Measurements from ENCODE around the gene TAC4. TPM values are rescaled to one million over a fixed set of nuclear protein-coding genes. Genes with fewer than 3 reads are reported as not detected.
A peak's percentile ranks its signal among the peaks of the same experiment; 100 is the strongest.

The TAC4 gene
- total RNA-seq, 1 donor from 2014 or later, result not detected

DNA sequence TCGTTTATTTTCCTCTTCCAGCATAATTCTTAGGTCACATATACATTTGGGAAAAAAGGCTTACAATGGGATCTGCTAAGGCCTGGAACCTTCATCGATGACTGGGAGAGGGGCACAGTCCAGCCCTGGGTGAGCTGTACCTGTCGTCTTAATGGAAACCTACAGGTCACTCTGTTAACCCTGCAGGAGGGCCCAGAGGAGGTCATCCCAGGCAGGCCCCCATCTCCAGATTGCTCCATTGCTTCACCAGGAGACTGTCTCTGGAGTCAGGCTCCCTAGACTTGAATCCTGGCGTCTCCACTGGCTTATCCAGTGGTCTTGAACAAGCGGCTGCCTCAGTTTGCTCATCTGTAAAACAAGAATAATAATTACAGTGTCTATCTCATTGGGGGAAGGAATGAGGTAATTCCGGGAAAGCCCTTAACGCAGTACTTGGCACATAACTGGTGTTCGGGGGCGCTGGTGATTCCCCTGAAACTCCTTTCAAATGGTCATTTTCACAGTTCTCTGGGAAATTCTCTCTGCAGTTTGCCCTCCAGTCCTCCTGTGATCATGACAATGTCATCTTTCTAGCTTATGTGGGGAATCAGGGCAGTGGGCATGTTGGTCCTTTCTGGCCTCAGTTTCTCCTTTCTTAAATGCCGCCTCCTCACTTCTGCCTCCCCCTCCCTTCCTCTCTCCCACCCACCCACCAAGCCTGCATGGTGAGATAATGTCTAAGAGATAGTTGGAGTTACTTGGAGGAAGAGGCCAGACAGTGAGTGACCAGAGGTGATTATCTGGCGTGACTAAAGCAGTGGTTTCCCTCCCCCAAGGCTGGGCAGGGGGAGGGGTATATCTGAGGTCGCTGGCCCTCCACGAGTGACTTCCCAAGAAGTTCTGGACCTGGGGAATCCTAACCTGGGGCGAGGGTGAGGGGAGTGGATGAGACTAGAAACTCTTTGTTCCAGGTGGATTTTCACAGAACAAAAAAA lies 31.3 kb upstream of the TAC4 start:
- Histone ChIP-seq H3K4me1 (ENCODE audit: insufficient read depth, low read length) (no peaks in the 10 kb centered on the region), H3K36me3 (ENCODE audit: insufficient read depth, low read length) (no peaks in the 10 kb centered on the region), H3K9me3 (ENCODE audit: insufficient read depth, low read depth, low read length) (no peaks in the 10 kb centered on the region), H2AFZ (ENCODE audit: low read depth, low read length) (no peak overlapping the region), H3K79me2 (ENCODE audit: insufficient read depth, low read length) (no peaks in the 10 kb centered on the region), H3K4me2 (ENCODE audit: low read length) (no peak overlapping the region), H3K27me3 (ENCODE audit: insufficient read depth, low read length) (peaks cover 46% of the 10 kb centered on the region), H4K20me1 (ENCODE audit: insufficient read depth, low read length) (no peaks in the 10 kb centered on the region), H3K27ac (ENCODE audit: low read depth, low read length) (no peak overlapping the region), H3K4me3 (ENCODE audit: insufficient read depth, low read depth, low read length) (no peak overlapping the region), H3K9ac (ENCODE audit: low read length) (no peak overlapping the region)
- FAIRE-seq (no peak), DNase-seq (ENCODE audit: low read depth) (no peak)
- H3K36me3 Mint-ChIP-seq (ENCODE audit: low read depth, unreplicated experiment), result no peaks in the 10 kb centered on the region
- TF ChIP-seq, protein P1, sequence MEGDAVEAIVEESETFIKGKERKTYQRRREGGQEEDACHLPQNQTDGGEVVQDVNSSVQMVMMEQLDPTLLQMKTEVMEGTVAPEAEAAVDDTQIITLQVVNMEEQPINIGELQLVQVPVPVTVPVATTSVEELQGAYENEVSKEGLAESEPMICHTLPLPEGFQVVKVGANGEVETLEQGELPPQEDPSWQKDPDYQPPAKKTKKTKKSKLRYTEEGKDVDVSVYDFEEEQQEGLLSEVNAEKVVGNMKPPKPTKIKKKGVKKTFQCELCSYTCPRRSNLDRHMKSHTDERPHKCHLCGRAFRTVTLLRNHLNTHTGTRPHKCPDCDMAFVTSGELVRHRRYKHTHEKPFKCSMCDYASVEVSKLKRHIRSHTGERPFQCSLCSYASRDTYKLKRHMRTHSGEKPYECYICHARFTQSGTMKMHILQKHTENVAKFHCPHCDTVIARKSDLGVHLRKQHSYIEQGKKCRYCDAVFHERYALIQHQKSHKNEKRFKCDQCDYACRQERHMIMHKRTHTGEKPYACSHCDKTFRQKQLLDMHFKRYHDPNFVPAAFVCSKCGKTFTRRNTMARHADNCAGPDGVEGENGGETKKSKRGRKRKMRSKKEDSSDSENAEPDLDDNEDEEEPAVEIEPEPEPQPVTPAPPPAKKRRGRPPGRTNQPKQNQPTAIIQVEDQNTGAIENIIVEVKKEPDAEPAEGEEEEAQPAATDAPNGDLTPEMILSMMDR (IDR thresholded peaks at IDR 0.05; ENCODE audit: insufficient read depth, low read depth, low read length), result no peak
- no peak for TF ChIP-seq EZH2 (IDR thresholded peaks at IDR 0.05; ENCODE audit: insufficient read depth, low read length)
- H3K4me1 Mint-ChIP-seq (ENCODE audit: low read depth, unreplicated experiment), result peaks cover 16% of the 10 kb centered on the region
- no peaks in the 10 kb centered on the region for H3K9me3 Mint-ChIP-seq (ENCODE audit: unreplicated experiment)
- peak overlapping the region; percentile 34 for H3K4me3 Mint-ChIP-seq (ENCODE audit: unreplicated experiment)
- H3K27me3 Mint-ChIP-seq (ENCODE audit: low read depth, unreplicated experiment), result peaks cover 39% of the 10 kb centered on the region
- H3K27ac Mint-ChIP-seq (ENCODE audit: unreplicated experiment), result peak overlapping the region; percentile 24

DNA sequence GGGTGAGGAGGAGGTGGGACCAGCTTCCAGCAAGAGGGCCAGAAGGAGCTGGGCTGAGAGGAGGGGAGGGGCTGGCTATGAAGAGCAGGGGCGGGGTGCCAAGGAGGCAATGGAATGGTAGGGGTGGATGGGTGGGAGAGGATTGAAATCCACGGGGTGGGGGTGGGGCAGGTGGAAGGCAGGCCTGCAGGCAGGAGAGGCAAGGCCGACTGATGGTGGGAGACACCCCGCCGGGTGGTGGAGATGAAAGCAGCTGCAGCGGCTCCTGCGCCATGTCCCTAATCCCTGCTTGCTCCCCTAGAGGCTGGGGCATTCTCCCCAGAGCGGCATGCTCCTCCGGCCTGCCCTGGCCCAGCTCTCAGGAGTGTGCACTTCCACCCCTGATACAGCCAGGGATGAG lies 27.8 kb upstream of the TAC4 start:
- Histone ChIP-seq H3K9me3 (ENCODE audit: insufficient read depth, low read depth, low read length) (no peaks in the 10 kb centered on the region), H3K27me3 (ENCODE audit: insufficient read depth, low read length) (peaks cover 19% of the 10 kb centered on the region), H4K20me1 (ENCODE audit: insufficient read depth, low read length) (no peaks in the 10 kb centered on the region), H3K79me2 (ENCODE audit: insufficient read depth, low read length) (no peaks in the 10 kb centered on the region), H3K9ac (ENCODE audit: low read length) (no peak overlapping the region), H2AFZ (ENCODE audit: low read depth, low read length) (no peak overlapping the region), H3K4me3 (ENCODE audit: insufficient read depth, low read depth, low read length) (no peak overlapping the region), H3K36me3 (ENCODE audit: insufficient read depth, low read length) (no peaks in the 10 kb centered on the region), H3K4me2 (ENCODE audit: low read length) (no peak overlapping the region), H3K27ac (ENCODE audit: low read depth, low read length) (no peak overlapping the region), H3K4me1 (ENCODE audit: insufficient read depth, low read length) (no peaks in the 10 kb centered on the region)
- DNase-seq (ENCODE audit: low read depth) (no peak), FAIRE-seq (no peak)
- no peaks in the 10 kb centered on the region for H3K36me3 Mint-ChIP-seq (ENCODE audit: low read depth, unreplicated experiment)
- peaks cover 16% of the 10 kb centered on the region for H3K4me1 Mint-ChIP-seq (ENCODE audit: low read depth, unreplicated experiment)
- no peak overlapping the region for H3K4me3 Mint-ChIP-seq (ENCODE audit: unreplicated experiment)
- no peaks in the 10 kb centered on the region for H3K9me3 Mint-ChIP-seq (ENCODE audit: unreplicated experiment)
- TF ChIP-seq, protein P1 (IDR thresholded peaks at IDR 0.05; ENCODE audit: insufficient read depth, low read depth, low read length), result no peak
- no peak for TF ChIP-seq EZH2 (IDR thresholded peaks at IDR 0.05; ENCODE audit: insufficient read depth, low read length)
- no peak overlapping the region for H3K27ac Mint-ChIP-seq (ENCODE audit: unreplicated experiment)
- H3K27me3 Mint-ChIP-seq (ENCODE audit: low read depth, unreplicated experiment), result peaks cover 33% of the 10 kb centered on the region

DNA sequence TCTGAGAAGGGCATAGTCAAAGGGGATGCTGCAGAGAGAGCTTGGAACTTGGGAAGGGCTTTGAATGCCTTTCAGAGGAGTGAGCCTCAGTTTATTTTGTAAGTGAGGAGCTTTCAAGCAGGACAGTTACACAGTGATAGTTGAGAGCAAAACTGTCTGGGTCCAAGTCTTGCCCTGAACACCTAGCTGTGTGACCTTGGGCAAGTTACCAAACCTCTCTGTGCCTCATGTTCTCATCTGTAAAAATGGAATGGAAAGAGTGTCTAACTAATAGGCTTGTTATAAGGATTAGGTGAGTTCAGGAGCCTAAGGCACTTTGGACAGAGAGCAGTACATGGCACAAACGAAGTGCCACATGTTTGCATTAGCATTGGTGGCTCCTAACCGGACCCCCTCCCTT lies 27.0 kb upstream of the TAC4 start:
- Histone ChIP-seq H3K4me1 (ENCODE audit: insufficient read depth, low read length) (no peaks in the 10 kb centered on the region), H3K9ac (ENCODE audit: low read length) (no peak overlapping the region), H3K4me3 (ENCODE audit: insufficient read depth, low read depth, low read length) (no peak overlapping the region), H3K27me3 (ENCODE audit: insufficient read depth, low read length) (peaks cover 18% of the 10 kb centered on the region), H3K79me2 (ENCODE audit: insufficient read depth, low read length) (no peaks in the 10 kb centered on the region), H3K4me2 (ENCODE audit: low read length) (no peak overlapping the region), H4K20me1 (ENCODE audit: insufficient read depth, low read length) (no peaks in the 10 kb centered on the region), H3K27ac (ENCODE audit: low read depth, low read length) (no peak overlapping the region), H3K36me3 (ENCODE audit: insufficient read depth, low read length) (no peaks in the 10 kb centered on the region), H2AFZ (ENCODE audit: low read depth, low read length) (no peak overlapping the region), H3K9me3 (ENCODE audit: insufficient read depth, low read depth, low read length) (no peaks in the 10 kb centered on the region)
- H3K4me3 Mint-ChIP-seq (ENCODE audit: unreplicated experiment), result no peak overlapping the region
- H3K36me3 Mint-ChIP-seq (ENCODE audit: low read depth, unreplicated experiment), result no peaks in the 10 kb centered on the region
- H3K27me3 Mint-ChIP-seq (ENCODE audit: low read depth, unreplicated experiment), result peaks cover 36% of the 10 kb centered on the region
- H3K27ac Mint-ChIP-seq (ENCODE audit: unreplicated experiment), result no peak overlapping the region
- no peaks in the 10 kb centered on the region for H3K9me3 Mint-ChIP-seq (ENCODE audit: unreplicated experiment)
- FAIRE-seq (no peak), DNase-seq (ENCODE audit: low read depth) (no peak)
- no peak for TF ChIP-seq EZH2 (IDR thresholded peaks at IDR 0.05; ENCODE audit: insufficient read depth, low read length)
- TF ChIP-seq, protein P1 (IDR thresholded peaks at IDR 0.05; ENCODE audit: insufficient read depth, low read depth, low read length), result no peak
- H3K4me1 Mint-ChIP-seq (ENCODE audit: low read depth, unreplicated experiment), result peaks cover 14% of the 10 kb centered on the region
